Pulmonary artery endothelial cell (primary cell): Measurements from ENCODE around the gene ADAM19. TPM values are rescaled to one million over a fixed set of nuclear protein-coding genes. Genes with fewer than 3 reads are reported as not detected.

Experiments used
- DNase-seq: peaks from one replicate; pipeline ENCODE4 v3.0.0-alpha.2; 2011; ENCODE audit warnings: low read depth, low spot score
- total RNA-seq: library from RNA; depleted of rRNA; stranded (reverse); fragments of >200 nt; gene quantifications from 2 replicates; pipeline ENCODE4 v1.2.3, GENCODE V29; 2014

ADAM19 gene
- total RNA-seq, 1 donor from 2014 or later: 33.2 TPM

DNA sequence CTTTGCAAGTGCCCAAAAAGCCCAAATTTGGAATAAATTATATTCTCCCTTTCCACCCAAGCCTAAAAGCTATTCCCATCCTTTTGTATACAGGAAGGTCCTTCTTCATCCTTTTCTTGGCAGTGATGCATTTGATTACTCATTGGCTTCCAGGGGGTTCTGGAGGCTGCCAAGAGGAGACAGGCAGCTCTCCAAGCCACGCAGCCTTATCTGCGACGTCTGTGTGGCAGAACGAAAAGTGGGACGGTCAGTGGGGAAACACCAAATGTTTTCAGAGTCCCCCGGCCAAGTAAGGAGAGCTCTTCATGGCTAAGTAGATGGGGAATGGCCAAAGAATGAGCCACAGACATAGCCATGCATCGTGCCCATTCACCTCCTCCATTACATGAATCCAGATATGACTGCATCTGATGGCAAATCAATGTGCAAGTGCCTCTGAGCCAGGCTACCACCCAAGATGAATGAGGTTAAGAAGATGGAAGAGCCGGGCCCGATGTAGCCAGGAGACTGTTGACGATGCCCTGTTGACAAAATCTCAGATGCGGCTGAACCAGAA is 12.1 kb downstream of the ADAM19 start:
- DNase-seq: no peak

DNA sequence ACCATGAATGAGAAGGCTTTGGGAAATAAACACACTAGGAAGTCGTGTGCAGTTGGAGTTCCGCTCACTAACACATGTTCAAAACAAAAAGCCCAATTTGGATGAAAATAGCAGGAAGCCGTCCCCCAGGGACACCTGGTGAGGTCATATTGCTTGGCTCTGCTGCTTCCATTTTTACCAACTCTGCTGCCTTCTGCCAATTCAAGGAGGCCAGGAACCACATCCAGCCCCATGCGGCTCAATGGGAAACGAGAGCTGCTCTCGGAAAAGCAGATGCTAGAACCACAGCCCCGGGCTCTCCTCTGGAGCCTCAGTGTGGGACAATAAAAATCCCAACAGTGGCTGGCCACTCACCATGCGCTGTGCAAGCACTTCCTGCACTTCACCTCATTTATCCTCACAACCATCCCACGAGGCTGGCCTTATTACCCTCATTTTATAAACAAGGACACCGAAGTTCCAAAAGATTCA is 13.4 kb downstream of the ADAM19 start:
- DNase-seq: no peak

DNA sequence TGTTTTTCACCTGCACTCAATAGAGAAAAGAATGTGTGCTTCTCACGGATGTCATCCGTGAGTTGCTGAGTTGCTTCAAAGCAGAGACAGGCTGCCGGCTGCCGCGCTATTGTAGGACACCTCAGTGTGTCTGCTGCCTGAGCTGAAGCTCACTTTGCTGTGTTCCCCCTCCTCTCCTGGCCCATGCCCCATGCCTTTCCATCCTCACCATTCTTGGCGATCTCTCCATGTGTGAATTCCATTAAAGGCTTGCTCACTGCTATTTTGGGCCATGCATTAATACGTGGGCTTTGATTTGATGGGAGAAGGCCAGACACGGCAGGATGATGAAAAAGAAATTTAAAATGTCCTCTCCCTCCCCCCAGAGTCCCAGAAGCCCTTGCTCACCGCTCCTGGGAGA is 14.5 kb downstream of the ADAM19 start:
- no peak for DNase-seq

DNA sequence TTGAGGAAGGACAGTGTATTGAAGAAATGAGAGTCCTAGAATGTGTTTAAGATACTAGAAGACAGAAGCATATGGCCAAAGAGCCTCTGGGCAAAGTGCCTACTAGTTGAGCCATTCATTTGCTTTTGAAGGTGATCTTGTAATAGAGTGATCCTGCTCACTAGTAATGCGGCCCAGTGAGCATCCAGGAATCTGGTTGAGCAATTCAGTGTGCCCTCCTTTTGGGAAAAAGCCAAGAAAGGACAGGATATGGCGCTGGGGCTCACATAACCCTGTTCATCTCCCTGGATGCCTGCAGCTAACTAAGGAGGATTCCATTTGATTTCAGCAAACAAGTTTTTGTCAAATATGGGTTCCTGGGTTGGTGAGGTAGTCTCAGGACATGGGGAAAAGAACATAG is 16.3 kb downstream of the ADAM19 start:
- no peak for DNase-seq

DNA sequence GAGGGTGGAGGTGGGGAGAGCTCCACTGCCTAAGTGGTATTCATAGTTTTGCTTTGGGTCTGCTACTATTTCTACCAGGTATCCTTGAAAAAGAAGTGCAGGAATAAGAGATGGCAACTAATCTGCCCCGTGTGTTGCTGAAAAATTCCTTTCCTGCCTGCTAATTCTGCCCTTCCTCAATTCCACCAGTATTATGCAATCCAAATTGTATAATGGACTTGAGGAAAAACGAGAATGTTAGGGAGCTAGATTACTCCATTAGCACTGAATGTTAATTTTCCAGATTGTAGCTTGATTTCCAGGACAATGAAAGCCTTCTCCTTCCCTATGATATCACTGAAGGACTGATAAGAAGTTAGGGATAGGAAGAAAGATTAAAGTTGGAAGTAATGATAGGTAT is 16.9 kb downstream of the ADAM19 start:
- DNase-seq: no peak

DNA sequence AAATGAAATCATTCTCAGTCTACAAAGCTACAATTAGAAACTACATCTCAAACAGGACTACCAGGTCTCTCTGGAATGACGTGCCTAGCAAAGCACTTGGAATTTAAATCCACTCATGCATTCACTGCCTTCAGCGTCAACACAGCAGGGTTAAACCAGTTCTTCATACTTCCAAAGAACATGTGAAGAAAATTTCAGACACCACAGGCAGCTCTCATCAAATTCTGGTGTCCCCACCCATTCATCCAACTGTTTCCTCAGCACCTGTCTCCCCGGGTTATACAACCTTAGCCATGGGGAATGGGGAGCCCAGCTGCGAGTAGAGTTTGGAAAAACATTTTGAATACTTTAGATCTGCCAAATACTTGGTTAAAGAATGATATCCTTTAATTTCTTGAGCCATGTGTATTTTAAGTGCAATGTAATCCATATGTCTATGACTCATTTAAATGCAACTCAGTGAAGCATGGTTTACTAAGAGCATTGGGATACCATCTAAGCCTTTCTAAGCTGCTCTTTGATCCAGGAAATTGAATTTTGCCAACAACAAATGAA is 17.5 kb downstream of the ADAM19 start:
- no peak for DNase-seq

DNA sequence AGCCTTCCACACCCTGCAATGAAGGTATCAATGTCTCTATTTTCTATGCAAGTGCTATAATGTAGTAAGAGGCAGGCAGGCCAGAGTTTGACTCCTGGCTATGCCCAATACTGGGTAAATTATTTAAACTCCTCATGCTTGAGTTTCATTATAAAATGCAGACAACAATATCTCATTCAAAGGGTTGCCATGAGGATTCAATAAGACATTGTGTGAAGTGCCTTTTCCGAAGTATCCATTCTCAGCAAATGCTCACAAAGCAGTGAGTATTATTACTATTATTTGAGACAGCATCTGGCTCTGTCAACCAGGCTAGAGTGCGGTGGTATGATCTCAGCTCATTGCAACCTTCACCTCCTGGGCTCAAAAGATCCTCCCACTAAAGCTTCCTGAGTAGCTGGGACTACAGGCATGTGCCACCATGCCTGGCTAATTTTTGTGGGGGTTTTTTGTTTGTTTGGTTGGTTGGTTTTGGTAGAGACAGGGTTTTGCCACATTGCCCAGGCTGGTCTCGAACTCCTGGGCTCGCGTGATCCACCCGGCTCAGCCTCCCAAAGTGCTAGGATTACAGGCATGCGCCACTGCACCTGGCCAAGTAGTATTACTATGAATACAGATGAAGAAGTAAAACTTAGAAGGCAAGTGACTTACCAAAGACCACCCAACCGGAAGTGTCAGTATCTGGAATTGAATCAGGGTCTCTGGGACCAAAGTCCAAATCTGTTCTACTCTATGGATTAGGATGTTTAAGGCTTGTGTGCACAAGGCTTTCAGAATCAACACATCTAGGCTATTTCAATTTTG is 18.8 kb downstream of the ADAM19 start:
- no peak for DNase-seq

DNA sequence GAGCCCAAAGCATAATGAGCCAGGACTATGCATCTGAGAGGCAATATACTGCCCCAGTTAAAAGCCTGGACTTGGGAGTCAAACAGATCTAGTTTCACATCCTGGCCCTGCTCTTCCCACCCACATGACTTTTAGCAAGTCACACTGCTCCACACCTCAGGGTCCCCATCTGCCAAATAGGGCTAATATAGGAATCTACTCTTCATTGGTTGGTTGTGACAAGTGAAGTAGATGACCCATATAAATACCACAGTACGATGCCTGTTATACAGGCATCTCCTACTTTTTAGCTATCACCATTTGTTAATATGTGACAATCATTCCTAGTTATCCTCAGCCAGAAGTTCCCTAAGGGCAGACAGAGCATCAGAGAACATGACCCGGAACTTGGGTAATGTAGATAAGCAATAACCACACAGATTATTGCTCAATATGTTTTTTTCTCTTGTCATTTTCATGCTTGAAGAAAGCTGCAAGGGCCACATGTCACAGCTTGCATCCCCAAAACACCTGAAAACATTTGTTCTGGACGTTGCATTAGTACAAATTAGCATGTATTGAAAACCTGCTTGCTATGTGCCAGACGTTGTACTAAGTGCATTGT is 20.4 kb downstream of the ADAM19 start:
- DNase-seq: no peak

DNA sequence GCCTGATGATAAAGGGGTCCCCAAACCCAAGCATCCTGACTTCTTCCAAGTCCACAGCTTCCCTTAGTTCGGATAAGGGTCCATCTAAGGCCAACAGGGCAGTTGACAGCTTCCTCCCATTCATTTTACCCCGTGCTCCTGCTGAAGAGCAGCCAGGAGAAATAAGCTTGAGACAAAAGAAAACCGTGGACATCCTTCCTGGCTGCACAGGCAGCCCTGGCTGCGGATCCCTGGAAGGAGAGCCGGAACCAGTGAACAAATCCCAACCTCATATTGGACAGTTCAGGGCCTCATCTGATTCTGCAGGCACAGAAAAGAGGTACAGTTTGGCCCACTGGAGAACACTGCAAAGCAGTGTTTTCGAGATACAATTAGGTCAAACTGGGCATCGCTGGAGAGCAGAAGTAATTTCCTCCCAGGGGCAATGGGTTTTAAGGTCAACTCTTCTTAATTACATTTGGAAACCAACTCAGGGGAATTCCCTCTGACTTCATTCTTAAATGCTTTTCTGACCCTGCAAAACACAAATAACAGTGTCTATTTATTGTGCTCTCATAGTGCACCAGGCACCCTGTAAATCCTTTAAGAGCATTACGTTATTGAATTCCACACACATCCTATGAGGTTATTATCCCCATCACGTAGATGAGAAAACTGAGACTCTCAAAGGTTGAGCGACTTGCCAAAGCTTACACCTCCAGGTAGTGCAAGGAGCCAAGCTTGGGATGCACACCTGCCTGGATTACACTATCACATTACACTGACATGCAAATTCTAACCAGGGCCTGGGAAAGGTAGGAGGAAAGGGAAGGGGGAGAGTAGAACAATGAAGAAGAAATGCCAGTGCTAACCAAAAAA is 21.2 kb downstream of the ADAM19 start:
- DNase-seq: peak; percentile 52

DNA sequence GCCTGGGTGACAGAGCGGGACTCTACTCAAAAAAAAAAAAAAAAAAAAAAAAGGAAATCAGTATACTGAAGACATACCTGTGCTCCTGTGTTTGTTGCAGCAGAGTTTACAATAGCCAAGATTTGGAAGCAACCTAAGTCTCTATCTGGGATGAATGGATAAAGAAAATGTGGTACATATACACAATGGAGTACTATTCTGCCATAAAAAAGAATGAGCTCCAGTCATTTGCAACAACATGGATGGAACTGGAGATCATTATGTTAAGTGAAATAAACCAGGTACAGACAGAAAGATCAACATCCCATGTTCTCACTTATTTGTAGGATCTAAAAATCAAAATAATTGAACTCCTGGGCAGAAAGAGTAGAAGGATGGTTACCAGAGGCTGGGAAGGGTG is 22.9 kb downstream of the ADAM19 start:
- no peak for DNase-seq

DNA sequence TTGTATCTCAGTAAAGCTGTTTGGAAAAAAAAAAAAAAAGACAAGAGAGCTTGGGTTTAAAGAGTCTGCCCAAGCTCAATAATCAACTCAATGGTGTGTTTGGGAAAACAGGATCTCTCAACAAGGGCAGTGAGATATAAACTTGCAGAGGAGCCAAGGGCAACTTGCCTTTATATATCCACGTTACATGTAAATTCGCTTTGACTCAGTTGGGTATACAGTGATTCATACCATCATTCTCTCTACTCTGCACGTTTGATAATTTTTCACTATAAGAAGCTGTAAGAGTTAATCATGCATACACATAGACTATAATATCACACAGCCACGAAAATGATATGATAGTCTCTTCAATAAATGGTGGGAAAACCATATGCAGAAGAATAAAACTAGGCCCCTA is 24.9 kb downstream of the ADAM19 start:
- DNase-seq: no peak

DNA sequence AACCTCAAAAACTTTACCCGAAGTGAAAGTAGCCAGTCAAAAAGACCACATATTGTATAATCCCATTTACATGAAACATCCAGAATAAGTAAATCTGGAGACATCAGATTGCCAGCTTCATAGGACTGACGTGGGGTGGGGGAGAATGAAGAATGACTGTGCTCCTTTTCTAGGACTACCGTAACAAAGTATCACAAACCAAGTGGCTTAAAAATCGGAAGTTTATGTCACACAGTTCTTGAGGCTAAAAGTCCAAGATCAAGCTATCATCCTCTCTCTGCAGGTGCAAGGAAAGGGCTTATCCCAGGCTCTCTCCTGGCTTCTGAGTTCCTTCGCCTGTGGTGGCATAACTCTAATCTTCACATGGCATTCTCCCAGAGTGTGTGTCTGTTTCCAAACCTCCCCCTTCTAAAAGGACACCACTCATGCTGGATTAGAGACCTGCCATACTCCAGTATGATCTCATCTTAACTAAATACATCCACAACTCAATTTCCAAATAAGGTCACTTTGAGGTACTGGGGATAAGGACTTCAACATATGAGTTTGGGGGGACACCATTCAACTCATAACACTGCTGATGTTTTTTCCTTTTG is 25.5 kb downstream of the ADAM19 start:
- no peak for DNase-seq

DNA sequence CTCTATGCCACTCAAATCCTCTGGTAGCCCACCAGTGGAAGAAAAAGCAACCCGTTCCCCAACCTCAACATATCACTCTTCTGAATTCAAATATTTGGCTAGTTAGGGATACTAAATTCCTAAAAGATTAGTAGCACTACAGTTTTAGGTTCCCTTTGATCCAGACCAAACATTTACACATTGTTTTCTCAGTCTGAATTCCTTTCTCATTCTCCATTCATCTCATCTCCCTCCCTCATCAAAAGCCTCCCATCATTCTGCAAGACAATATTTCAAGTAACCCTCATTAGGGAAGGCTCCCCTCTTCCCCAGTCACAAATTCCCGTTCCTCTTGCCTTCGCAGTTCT is 26.3 kb downstream of the ADAM19 start:
- DNase-seq: no peak

DNA sequence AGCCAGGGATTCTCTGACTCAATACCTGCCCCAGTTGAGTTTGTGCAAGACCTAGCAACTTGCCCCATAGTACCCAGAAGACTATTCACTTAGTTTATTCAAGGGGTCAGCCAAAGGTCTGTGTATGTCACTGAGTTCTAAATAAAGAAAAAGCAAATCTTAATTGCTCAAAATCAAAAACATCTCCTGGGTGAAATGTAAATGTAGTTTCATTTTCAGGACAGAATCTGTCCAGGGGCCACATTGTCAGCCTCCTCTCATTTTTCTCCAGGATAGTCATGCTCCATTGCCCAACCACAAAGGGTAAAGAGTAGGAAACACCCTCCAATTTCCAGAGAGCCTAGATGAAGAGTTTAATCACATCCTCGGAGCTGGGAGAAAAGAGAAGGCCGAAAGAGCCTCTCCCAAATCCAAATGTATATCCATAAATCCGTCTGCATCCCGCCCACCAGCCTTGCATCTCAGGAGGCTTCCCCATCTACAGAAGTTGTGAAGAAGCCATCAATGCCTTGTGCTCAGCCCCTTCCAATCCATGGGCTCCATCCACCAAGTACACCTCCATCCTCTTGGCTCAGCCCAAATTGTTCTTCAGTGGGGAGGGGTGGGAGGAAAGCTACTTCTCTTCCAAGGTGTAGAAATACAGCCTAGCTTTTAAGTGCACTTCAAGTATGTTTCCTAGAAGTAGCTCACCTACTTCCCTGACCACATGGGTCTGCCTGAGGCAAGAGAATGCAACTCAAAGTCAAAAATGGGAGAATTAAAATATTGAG is 26.9 kb downstream of the ADAM19 start:
- DNase-seq: no peak

DNA sequence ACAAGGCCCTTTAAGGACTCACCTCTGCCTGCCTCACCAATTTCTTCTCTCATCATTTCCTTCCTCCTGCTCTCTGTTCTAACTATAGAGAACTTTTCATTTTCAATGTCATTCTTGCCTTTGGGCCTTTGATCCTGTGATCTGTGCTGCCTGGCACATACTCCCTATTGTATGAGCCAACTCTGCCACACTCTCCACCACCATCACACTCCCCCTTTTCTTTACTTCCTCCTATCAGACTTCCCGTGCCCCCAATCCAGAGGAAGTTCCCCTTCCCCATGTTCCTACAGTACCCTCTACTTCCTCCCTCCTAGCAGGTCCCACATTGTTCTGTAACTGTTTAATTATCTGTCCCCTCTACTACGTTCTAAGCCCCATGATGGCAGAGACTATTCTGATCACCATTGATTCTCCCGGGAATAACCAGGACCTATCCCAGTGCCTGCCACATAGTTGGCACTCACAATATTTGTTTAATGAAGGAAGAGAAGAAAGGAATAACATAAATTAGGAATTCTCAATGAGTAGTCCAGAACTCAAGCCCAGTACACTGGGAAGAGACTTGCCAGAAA is 27.5 kb downstream of the ADAM19 start:
- no peak for DNase-seq

DNA sequence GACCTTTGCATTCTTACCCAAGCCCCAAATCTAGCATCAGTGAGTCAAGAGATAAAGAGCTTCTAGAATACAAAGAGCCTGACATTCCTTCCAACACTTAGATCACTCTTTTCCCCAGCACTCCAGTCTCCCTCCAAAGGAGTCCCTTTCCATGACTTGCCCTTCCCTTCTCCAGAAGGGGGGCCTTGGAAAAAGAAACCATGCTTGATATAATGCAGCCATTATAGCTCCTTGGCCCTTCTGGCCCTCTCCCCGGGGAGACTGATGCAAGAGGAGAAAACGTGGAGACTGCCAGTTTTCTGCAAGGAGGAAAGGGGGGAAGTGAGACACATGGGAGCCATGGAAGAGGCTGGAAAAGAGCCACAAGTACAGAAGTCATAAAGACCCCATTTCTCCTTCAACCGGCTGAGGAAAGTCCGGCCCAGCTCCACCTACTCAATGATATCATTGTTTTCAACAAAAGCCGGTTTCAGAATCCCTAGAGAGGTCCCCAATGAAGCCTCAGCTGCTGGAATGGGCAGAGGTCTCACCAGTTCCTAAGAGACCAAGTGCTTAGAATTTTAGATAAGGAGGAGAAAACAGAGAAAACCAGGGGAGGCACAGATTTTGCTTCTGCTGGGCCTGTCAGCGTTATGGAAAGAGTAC is 29.0 kb downstream of the ADAM19 start:
- DNase-seq: no peak

DNA sequence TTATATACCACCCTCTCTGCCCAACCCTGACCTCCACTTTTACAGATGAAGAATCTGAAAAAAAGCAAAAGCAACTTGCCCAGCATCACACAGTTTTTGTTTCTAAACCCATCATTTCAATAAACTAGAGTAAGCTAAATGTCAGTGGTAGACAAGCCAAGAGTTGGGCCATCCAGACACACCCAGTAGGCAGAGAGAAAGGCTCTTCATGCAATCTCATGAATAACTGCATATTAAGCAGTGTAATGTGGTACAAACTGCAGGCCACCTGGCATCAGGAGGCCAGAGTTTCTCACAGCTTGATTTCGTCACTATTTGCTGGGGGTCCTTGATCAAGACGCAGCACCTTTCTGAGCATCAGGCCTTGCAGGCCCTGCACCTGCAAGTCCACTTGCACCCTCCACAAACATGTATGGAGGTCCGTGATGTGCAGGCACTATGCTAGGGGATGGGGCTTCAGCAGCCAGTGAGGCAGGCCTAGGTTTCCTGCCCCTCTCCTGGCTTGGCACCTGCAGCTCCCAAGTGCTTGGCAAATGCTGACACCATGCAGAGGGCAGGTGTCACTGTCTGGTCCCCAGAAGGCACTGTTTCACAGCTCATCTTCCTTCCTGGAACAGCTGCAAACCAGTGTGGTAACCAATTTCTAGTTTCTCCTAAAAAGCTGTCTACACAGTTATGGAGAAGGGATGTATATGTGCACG is 29.8 kb downstream of the ADAM19 start:
- DNase-seq: no peak

DNA sequence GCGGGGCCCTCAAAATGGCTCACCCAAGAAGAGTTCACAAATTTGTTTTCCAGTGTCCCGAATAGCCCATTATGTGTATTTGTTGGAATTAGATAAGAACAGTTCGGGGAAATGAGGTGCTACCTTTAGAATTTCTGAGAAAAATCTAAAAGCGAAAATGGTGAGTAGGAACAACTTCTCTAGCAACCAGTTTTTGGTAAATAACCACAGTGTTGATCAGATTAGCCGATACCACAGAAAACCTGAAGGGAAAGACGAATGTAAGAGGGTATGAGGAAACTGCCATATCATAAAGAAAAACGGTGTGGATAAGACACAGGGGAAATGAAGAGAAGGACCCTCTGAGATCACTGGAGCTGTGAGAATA is 31.0 kb downstream of the ADAM19 start:
- no peak for DNase-seq
